Measurements from ENCODE around the gene ALDH3B2.

DNA sequence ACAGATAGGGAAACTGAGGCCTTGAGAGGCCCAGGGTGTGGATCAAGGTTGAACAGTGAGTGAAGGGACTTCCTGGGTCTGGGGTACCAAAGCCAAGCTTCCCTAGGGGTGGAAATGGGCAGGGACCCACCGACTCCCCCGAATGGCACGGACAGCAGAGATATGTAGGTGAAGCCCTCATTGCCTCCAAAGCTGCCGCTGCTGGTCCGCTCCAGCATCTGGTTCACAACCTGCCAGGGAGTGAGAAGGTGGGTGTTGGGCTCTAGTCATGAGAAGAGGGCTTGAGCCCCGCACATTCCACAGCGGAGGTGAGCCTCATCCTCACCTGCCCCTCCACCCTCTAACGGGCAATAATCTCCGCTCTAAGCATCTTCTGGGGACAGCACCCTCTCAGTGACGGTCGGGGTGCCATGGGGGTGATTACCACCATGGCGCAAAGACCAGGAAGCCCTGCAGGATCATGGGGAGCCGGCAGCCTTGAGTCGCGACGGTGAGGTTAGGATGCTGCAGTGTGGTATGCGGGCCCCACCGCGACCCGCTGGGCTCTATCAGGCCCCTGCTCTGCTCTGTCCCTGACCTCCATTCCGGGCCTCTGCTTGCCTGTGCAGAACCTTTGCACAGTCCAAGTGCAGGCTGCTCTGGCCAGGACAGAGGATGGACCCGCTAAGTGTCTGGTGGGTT lies 10.8 kb downstream of the ALDH3B2 start:
- TF ChIP-seq CTCF (IDR thresholded peaks at IDR 0.05) (no peak), SIN3A (IDR thresholded peaks at IDR 0.05; ENCODE audit: borderline replicate concordance, low read depth, low read length) (no peak), RAD21 (IDR thresholded peaks at IDR 0.05; ENCODE audit: low read length) (no peak), SMC3 (IDR thresholded peaks at IDR 0.05; ENCODE audit: low read depth, low read length) (no peak)
- TF ChIP-seq, protein P1, sequence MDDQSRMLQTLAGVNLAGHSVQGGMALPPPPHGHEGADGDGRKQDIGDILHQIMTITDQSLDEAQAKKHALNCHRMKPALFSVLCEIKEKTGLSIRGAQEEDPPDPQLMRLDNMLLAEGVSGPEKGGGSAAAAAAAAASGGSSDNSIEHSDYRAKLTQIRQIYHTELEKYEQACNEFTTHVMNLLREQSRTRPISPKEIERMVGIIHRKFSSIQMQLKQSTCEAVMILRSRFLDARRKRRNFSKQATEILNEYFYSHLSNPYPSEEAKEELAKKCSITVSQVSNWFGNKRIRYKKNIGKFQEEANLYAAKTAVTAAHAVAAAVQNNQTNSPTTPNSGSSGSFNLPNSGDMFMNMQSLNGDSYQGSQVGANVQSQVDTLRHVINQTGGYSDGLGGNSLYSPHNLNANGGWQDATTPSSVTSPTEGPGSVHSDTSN (IDR thresholded peaks at IDR 0.05): no peak

All from SK-N-SH (cell line).